GM12878 (cell line): ENCODE measurements around the gene HCAR2. TPM values are rescaled to one million over a fixed set of nuclear protein-coding genes. Genes with fewer than 3 reads are reported as not detected.
"Not testable (repeated sequence)": the region's sequence is repeated elsewhere in the genome, so short reads cannot be mapped to it uniquely, and the experiment has no call there.

Experiments
- ATAC-seq: fragments of 200-7000 bp; cut with Tn5 transposase; 3 replicates; pipeline ENCODE4 v1.9.1; 2020; ENCODE audit warnings: mild to moderate bottlenecking, moderate library complexity
- BruUV-seq: library from RNA; stranded (reverse); fragments of 400-500 nt; replicated peaks from 2 replicates; lab custom pipeline; 2021; lab: Mats Ljungman, UMichigan
- CTCF ChIA-PET: fragments of 300-600 bp; sonication (Branson Sonifier 250); formaldehyde crosslinking; extraction: SDS; loops from one replicate; lab custom pipeline; 2021; ENCODE audit warnings: inconsistent platforms; lab: Yijun Ruan, JAX
- POLR2A ChIA-PET: fragments of 350-600 bp; formaldehyde crosslinking; extraction: SDS; loops from one replicate; lab custom pipeline; 2021; ENCODE audit warnings: inconsistent platforms; lab: Charles Lee
- RAD21 ChIA-PET: fragments of 300-600 bp; sonication (Branson Sonifier 250); formaldehyde crosslinking; loops from one replicate; lab custom pipeline; 2023; ENCODE audit warnings: antibody characterized with exemption; ENCODE audit not compliant: unreplicated experiment; lab: Charles Lee
- SMC1A ChIA-PET: fragments of 300-600 bp; sonication (Branson Sonifier 250); formaldehyde crosslinking; loops from one replicate; lab custom pipeline; 2023; ENCODE audit not compliant: unreplicated experiment, uncharacterized antibody; lab: Charles Lee
- DNase-seq: peaks from one replicate; pipeline ENCODE4 v3.0.0-alpha.2; 2011; ENCODE audit warnings: low read depth, low spot score
- FAIRE-seq: peaks from 3 replicates; lab custom pipeline; 2011; peaks lifted over from hg19 to GRCh38; lab: Jason Lieb, UNC
- H2AFZ ChIP-seq: 2 replicates; pipeline ENCODE4 v1.6.0; 2011; ENCODE audit warnings: low read depth, low read length, control low read depth; ENCODE audit not compliant: control insufficient read depth
- H3K27ac ChIP-seq: 2 replicates; pipeline ENCODE4 v1.5.1; 2011; ENCODE audit warnings: control low read depth; ENCODE audit not compliant: control insufficient read depth, insufficient read depth
- H3K27me3 ChIP-seq, 2 experiments: replicated peaks in 1 of 2; 2 replicates each; pipeline versions ENCODE4 v1.6.0 to v1.6.1; 2011; ENCODE audit warnings: low read length in 1 of 2; ENCODE audit not compliant: control insufficient read depth in 2 of 2, insufficient read depth in 2 of 2
- H3K36me3 ChIP-seq, 2 experiments: 2 replicates each; pipeline ENCODE4 v1.5.1; 2011; ENCODE audit warnings: low read length in 1 of 2; ENCODE audit not compliant: control insufficient read depth in 2 of 2, insufficient read depth in 2 of 2
- H3K4me1 ChIP-seq: 2 replicates; pipeline ENCODE4 v1.6.1; 2011; ENCODE audit warnings: mild to moderate bottlenecking, low read length, moderate library complexity, mixed read lengths; ENCODE audit not compliant: control insufficient read depth, insufficient read depth
- H3K4me2 ChIP-seq: 2 replicates; pipeline ENCODE4 v1.6.0; 2011; ENCODE audit warnings: control low read depth; ENCODE audit not compliant: control insufficient read depth, insufficient read depth
- H3K4me3 ChIP-seq: fragments of 200-600 bp; sonication (generic); 2 replicates; pipeline ENCODE4 v1.5.1; 2016
- H3K79me2 ChIP-seq: 2 replicates; pipeline ENCODE4 v1.6.0; 2011; ENCODE audit warnings: low read length; ENCODE audit not compliant: control insufficient read depth, insufficient read depth
- H3K9ac ChIP-seq: 2 replicates; pipeline ENCODE4 v1.8.0; 2011; ENCODE audit warnings: low read length, control low read depth, mixed read lengths; ENCODE audit not compliant: control insufficient read depth, insufficient read depth
- H3K9me3 ChIP-seq: replicated peaks from 3 replicates; pipeline ENCODE4 v1.5.1; 2011; ENCODE audit warnings: mild to moderate bottlenecking, low read length; ENCODE audit not compliant: control insufficient read depth, insufficient read depth
- H4K20me1 ChIP-seq: 2 replicates; pipeline ENCODE4 v1.6.0; 2011; ENCODE audit not compliant: control insufficient read depth, insufficient read depth
- ATF7 ChIP-seq: fragments of 450-650 bp; IDR thresholded peaks from 2 replicates; pipeline ENCODE4 v1.6.1; 2016; ENCODE audit warnings: low read depth, mild to moderate bottlenecking
- EED ChIP-seq: sonication (generic); IDR thresholded peaks from 2 replicates; pipeline ENCODE4 v1.6.1; 2016; ENCODE audit warnings: antibody characterized with exemption, low read depth
- HDGF ChIP-seq: fragments of 450-650 bp; IDR thresholded peaks from 2 replicates; pipeline ENCODE4 v1.6.1; 2016; ENCODE audit warnings: antibody characterized with exemption
- IKZF2 ChIP-seq, 2 experiments: fragments of 450-650 bp; IDR thresholded peaks; 2 replicates each; pipeline ENCODE4 v1.6.1; 2017; ENCODE audit warnings: mild to moderate bottlenecking in 2 of 2, moderate library complexity in 2 of 2
- MTA2 ChIP-seq: fragments of 450-650 bp; IDR thresholded peaks from 2 replicates; pipeline ENCODE4 v1.6.1; 2016; ENCODE audit warnings: low read depth, mild to moderate bottlenecking, moderate library complexity
- NBN ChIP-seq: fragments of 450-650 bp; IDR thresholded peaks from 2 replicates; pipeline ENCODE4 v1.6.1; 2016
- SPI1 ChIP-seq: IDR thresholded peaks from 2 replicates; pipeline ENCODE4 v1.6.1; 2011; ENCODE audit warnings: low read depth, mild to moderate bottlenecking, low read length, moderate library complexity, borderline replicate concordance; ENCODE audit not compliant: insufficient read depth
- YBX1 ChIP-seq: fragments of 450-650 bp; IDR thresholded peaks from 2 replicates; pipeline ENCODE4 v1.6.1; 2016; ENCODE audit warnings: antibody characterized with exemption
- WGBS: methylation state at CpG from one replicate; pipeline ENCODE4 v1.1.6; 2016; ENCODE audit warnings: low lambda C conversion rate; ENCODE audit not compliant: insufficient replicate concordance, insufficient coverage; ENCODE audit errors: missing lambda C conversion rate; 5-methylcytosine and 5-hydroxymethylcytosine counted together
- in situ Hi-C: fragments of 300-500 bp; cut with MboI; formaldehyde crosslinking; loops from 9 replicates; pipeline ENCODE4 v1.14.3; 2018; ENCODE audit warnings: mixed read lengths
- intact Hi-C: fragments of 100-400 bp; cut with micrococcal nuclease; formaldehyde crosslinking; loops from one replicate; pipeline ENCODE4 v1.14.2; 2022; ENCODE audit not compliant: unreplicated experiment
- polyA plus RNA-seq, 11 experiments: library from polyadenylated mRNA; depleted of rRNA in 4 of 11; unstranded in 6 of 11; stranded (reverse) in 5 of 11; fragments of >200 nt; fragmentation: Nextera tagmentation in 4 of 11; fragmentation: Illumina TruSeq in 1 of 11; extraction: Ambion mirVana in 4 of 11; extraction: Trizol in 1 of 11; gene quantifications; 1 replicate in 1 of 11; 2 replicates in 10 of 11; pipeline versions ENCODE4 v1.2.1 to v1.2.3, GENCODE V29; 2011 to 2016; ENCODE audit warnings: inconsistent platforms in 2 of 11, missing spikeins in 2 of 11, low read depth in 1 of 11
- total RNA-seq, 4 experiments: library from RNA; depleted of rRNA in 3 of 4; stranded (reverse); fragments of >200 nt in 3 of 4; fragmentation: Illumina TruSeq in 1 of 4; extraction: Trizol in 1 of 4; gene quantifications; 2 replicates each; pipeline versions ENCODE4 v1.2.1 to v1.2.3, GENCODE V29; 2013 to 2021

Gene HCAR2
- total and polyA plus RNA-seq, 10 of the 15 experiments (the other 5 are each of a cell fraction or from before 2014, with no cell fraction given) = 0.19 to 0.66 (median 0.35) TPM

DNA sequence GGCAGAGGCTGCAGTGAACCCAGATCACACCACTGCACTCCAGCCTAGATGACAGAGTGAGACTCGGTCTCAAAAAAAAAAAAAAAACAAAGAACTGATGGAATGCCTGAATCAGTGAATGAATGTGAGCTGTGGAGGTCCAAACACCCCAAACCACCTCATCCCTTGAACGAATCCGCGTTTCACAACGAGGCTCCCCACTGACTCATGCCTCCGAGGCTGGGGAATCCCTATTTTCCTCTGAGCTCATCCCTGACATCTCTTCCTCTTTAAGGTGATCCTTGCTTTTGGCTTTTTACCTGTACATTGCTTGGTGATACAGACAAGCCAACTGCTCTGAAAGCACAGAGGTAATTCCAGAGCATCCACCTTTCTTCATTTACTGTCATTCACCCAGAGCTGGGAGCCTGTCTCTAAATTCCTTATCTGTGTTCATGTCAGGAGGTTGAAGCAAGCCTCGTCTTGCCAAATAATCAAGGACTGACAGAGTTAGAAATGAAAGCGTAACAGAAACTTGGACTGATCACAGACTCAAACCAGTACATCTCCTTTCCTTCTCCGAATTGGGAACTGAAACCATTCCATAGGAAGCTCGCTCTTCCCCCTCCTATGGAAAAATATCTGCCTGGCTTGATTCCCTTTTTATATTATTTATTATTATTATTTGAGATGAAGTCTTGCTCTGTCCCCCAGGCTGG, 10.5 kb upstream of the HCAR2 start:
- not testable (repeated sequence) for DNase-seq

DNA sequence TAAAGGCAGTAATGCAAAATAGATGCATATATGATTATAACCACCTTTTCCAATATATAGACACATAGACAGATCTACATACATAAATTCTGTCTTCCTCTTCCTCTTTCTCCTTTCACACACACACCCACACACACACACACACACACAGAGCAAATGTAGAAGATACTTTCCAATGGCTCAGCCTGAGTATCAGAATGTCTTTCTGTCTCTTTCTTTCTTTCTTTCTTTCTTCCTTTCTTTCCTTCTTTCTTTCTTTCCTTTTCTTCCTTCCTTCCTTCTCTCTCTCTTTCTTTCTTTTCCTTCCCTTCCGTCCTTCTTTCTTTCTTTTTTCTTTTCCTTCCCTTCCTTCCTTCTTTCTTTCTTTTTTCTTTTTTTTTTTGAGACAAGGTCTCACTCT, 8.1 kb upstream of the HCAR2 start:
- WGBS = 60% methylated on average over 1 of the region's 1 CpG
- H2AFZ ChIP-seq, H3K9ac ChIP-seq, H3K27ac ChIP-seq, SMC1A ChIA-PET, RAD21 ChIA-PET, H3K4me3 ChIP-seq, H3K9me3 ChIP-seq, H4K20me1 ChIP-seq, H3K4me2 ChIP-seq, CTCF ChIA-PET, BruUV-seq, DNase-seq, in situ Hi-C loops, FAIRE-seq, H3K4me1 ChIP-seq, H3K36me3 ChIP-seq, H3K27me3 ChIP-seq, H3K79me2 ChIP-seq, intact Hi-C loops: not testable (repeated sequence)
- ATAC-seq = peak; percentile 61; the same call in 2 of the 3 replicates
- POLR2A ChIA-PET = interaction anchor here (0.7 kb wide), 1 partner anchor 74 kb away, joined by 4 read pairs; no protein-coding TSS in a partner anchor
- TF ChIP-seq SPI1 (peak; percentile 50), ATF7 (peak; percentile 22; the same call in 1 of the 2 replicates), HDGF (0 out of 2 replicates have a peak, but pooled peaks have one; percentile 21), NBN (peak; percentile 81), YBX1 (peak; percentile 43; the same call in 1 of the 2 replicates), MTA2 (0 out of 2 replicates have a peak, but pooled peaks have one; percentile 28), IKZF2 (IDR thresholded peaks at IDR 0.05) (peak; percentile 34 to 62; a peak in 2 of 4 replicates)

More for the DNA sequence above, 10.5 kb upstream of the HCAR2 start:
- CTCF ChIA-PET, H3K27ac ChIP-seq, H3K4me2 ChIP-seq, SMC1A ChIA-PET, RAD21 ChIA-PET, intact Hi-C loops, POLR2A ChIA-PET, H2AFZ ChIP-seq, H4K20me1 ChIP-seq, H3K4me3 ChIP-seq, BruUV-seq, H3K9me3 ChIP-seq, H3K36me3 ChIP-seq, H3K4me1 ChIP-seq, in situ Hi-C loops, H3K79me2 ChIP-seq, H3K9ac ChIP-seq, H3K27me3 ChIP-seq: not testable (repeated sequence)
- WGBS = 33% methylated on average over 3 of the region's 10 CpGs
- TF ChIP-seq EED = peak; percentile 62
- peak; percentile 69 for FAIRE-seq
- ATAC-seq = peak; percentile 63

DNA sequence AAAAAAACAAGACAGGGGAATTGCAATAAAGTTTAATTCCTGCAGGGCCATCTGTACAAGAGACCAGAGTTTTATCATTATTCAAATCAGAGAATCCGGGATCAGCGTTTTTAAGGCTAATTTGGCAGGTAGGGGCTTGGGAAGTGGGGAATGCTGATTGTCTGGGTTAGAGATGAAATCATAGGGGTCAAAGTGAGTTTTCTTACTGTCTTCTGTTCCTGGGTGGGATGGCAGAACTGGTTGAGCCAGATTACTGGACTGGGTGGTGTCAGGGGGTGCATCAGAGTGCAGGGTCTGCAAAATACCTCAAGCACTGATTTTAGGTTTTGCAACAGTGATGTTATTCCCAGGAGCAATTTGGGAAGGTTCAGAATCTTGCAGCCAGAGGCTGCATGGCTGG, 7.2 kb upstream of the HCAR2 start:
- CTCF ChIA-PET, SMC1A ChIA-PET, H3K4me1 ChIP-seq, intact Hi-C loops, ATAC-seq, RAD21 ChIA-PET, H3K9me3 ChIP-seq, H3K4me3 ChIP-seq, H2AFZ ChIP-seq, H3K27me3 ChIP-seq, FAIRE-seq, POLR2A ChIA-PET, H3K27ac ChIP-seq, BruUV-seq, H3K4me2 ChIP-seq, H3K9ac ChIP-seq, H3K36me3 ChIP-seq, in situ Hi-C loops, H4K20me1 ChIP-seq, H3K79me2 ChIP-seq, DNase-seq: not testable (repeated sequence)
- 98% methylated on average over 2 of the region's 2 CpGs for WGBS
